MCF 10A (cell line): ENCODE measurements around the gene ZSCAN21. TPM values are rescaled to one million over a fixed set of nuclear protein-coding genes. Genes with fewer than 3 reads are reported as not detected.

Experiments
- Bru-seq: library from RNA; stranded (reverse); fragments of 400-500 nt; gene quantifications from one replicate; lab custom pipeline; 2021; lab: Mats Ljungman, UMichigan
- BruChase-seq, 2 experiments: library from RNA; stranded (reverse); fragments of 400-500 nt; gene quantifications; one replicate each; lab custom pipeline; 2021; lab: Mats Ljungman, UMichigan
- BruUV-seq: library from RNA; stranded (reverse); fragments of 400-500 nt; replicated peaks from 2 replicates; lab custom pipeline; 2021; lab: Mats Ljungman, UMichigan
- CTCF ChIA-PET: fragments of 300-600 bp; sonication (Branson Sonifier 250); formaldehyde crosslinking; extraction: SDS; loops from one replicate; lab custom pipeline; 2021; ENCODE audit warnings: antibody characterized with exemption, inconsistent platforms; lab: Yijun Ruan, JAX
- POLR2A ChIA-PET: fragments of 300-600, 350-650 bp; sonication (Branson Sonifier 250); formaldehyde crosslinking; extraction: SDS; loops from one replicate; lab custom pipeline; 2020; ENCODE audit warnings: antibody characterized with exemption, inconsistent platforms; lab: Yijun Ruan, JAX
- DNase-seq: peaks from one replicate; pipeline ENCODE4 v3.0.0-alpha.2; 2018; ENCODE audit not compliant: unreplicated experiment
- H3K27ac Mint-ChIP-seq: one replicate; pipeline ENCODE4 v1.8.0; 2022; ENCODE audit warnings: mild to moderate bottlenecking, low read depth, mixed read lengths; ENCODE audit not compliant: unreplicated experiment
- H3K27me3 Mint-ChIP-seq: one replicate; pipeline ENCODE4 v1.8.0; 2022; ENCODE audit warnings: mixed read lengths; ENCODE audit not compliant: insufficient read depth, unreplicated experiment
- H3K36me3 Mint-ChIP-seq: one replicate; pipeline ENCODE4 v1.8.0; 2022; ENCODE audit warnings: mild to moderate bottlenecking, moderate library complexity, mixed read lengths; ENCODE audit not compliant: insufficient read depth, unreplicated experiment
- H3K4me1 Mint-ChIP-seq: one replicate; pipeline ENCODE4 v1.8.0; 2022; ENCODE audit warnings: mixed read lengths; ENCODE audit not compliant: insufficient read depth, unreplicated experiment
- H3K4me3 Mint-ChIP-seq: one replicate; pipeline ENCODE4 v1.8.0; 2022; ENCODE audit warnings: mild to moderate bottlenecking, moderate library complexity, mixed read lengths; ENCODE audit not compliant: unreplicated experiment
- H3K9me3 Mint-ChIP-seq: one replicate; pipeline ENCODE4 v1.8.0; 2022; ENCODE audit warnings: mixed read lengths; ENCODE audit not compliant: unreplicated experiment
- CTCF ChIP-seq: fragments of 200-600 bp; IDR thresholded peaks from one replicate; pipeline ENCODE4 v1.8.0; 2022; ENCODE audit warnings: antibody characterized with exemption, mild to moderate bottlenecking; ENCODE audit not compliant: unreplicated experiment
- intact Hi-C: fragments of 100-400 bp; cut with micrococcal nuclease; formaldehyde crosslinking; loops from 2 replicates; pipeline ENCODE4 v1.14.1; 2022
- long read RNA-seq: library from polyadenylated mRNA; stranded (forward); transcript quantifications from one replicate; pipeline ENCODE4 v2.0.0, GENCODE V29; 2022
- total RNA-seq: library from RNA; stranded (reverse); gene quantifications from 2 replicates; pipeline ENCODE4 v1.2.3, GENCODE V29; 2022

Gene ZSCAN21
- total RNA-seq, result 13.8 and 14.7 TPM in 2 replicates
- Bru-seq, nascent RNA, result percentile 62 among the genes with signal in this experiment
- BruChase-seq, experiment 1, labeled RNA remaining after a 6-hour chase, result percentile 57 among the genes with signal in this experiment
- BruChase-seq, experiment 2, labeled RNA remaining after a 2-hour chase, result percentile 62 among the genes with signal in this experiment
- long read RNA-seq, transcript ZSCAN21-201 (4 exons, 2,005 nt), result major isoform, 8 of 21 reads
- long read RNA-seq, partial matches to known transcripts, result 0 of 21 reads
- long read RNA-seq, other reads (novel, unspliced or antisense), result 13 of 21 reads

DNA sequence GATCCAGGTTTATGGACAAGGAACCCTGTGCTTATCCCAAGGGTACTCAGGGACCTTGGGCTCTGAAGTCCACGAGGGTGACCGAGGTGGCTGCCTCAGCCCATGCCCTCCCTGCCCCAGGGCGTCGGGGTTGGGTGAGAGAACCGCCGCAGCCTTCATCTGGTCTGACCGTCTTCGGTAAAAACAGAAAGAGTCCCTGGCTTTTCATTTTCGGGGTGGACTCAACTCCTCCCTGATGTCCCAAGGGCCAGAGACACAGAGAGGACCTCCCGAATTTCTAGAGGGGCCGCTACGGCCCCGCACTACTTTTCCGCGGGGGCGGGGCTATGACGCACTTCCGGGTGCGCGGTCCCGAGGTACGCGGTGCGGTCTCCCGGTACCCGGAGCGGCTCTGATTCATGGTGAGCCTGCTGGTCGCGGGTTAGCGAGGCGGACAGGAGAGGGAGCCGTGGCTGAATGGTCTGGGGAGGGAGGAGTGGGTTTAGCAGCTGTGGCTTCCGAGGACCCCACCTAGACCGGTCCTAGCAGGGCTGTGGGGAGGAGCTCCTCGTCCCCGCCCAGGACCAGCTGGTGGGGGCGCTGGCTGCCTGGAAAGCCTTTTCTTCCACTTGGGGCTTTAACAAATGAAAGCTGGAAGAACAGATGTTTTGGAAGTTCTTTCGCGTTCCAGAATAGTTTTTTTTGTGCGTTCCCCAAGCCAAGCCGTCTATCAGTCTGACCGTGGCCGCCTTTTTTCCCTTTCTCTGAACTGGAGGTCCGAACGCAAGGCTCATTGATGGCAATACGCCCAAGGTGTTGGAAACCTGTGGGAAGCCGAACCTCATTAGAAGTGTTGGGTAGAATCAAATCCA is at the start of gene ZSCAN21:
TSS of gene ZSCAN21 (plus strand) at position 334 of the 851 bp plus-strand sequence. CDS start 7,233 bp downstream, outside the sequence.
- Mint-ChIP-seq H3K4me3 (peak within 1 kb of the TSS; percentile 82), H3K27ac (peak within 1 kb of the TSS; percentile 91), H3K9me3 (no peaks in the 10 kb centered on the region), H3K36me3 (peaks cover 15% of the 10 kb centered on the region), H3K4me1 (peaks cover 10% of the 10 kb centered on the region), H3K27me3 (no peaks in the 10 kb centered on the region)
- intact Hi-C loops, result loop anchor here (10.0 kb wide), 1 partner anchor 135 kb away; the partner anchor contains the start of gene TRIM4
- POLR2A ChIA-PET, result interaction anchor here (0.6 to 2.6 kb wide), 28 partner anchors 9 to 825 kb away, joined by 3 to 15 read pairs (median 4); partner anchors contain the start of genes AP4M1, MCM7, SRRT and TRIM4
- BruUV-seq, result TSS peak; percentile 81
- TF ChIP-seq CTCF, result peak; percentile 12
- peak; percentile 73 for DNase-seq
- CTCF ChIA-PET, result interaction anchor here (0.6 to 1.7 kb wide), 10 partner anchors 19 to 586 kb away, joined by 3 to 5 read pairs (median 3); no protein-coding TSS in a partner anchor

- Mint-ChIP-seq H3K9me3 (no peaks in the 10 kb centered on the region), H3K4me1 (no peaks in the 10 kb centered on the region), H3K4me3 (no peak overlapping the region), H3K27ac (no peak overlapping the region), H3K27me3 (peaks cover 12% of the 10 kb centered on the region), H3K36me3 (no peaks in the 10 kb centered on the region)
- no peak for DNase-seq
- no TSS peak for BruUV-seq
- CTCF ChIA-PET, result interaction anchor here (0.7 to 1.0 kb wide), 3 partner anchors 87 to 189 kb away, joined by 3 to 4 read pairs (median 3); no protein-coding TSS in a partner anchor
- intact Hi-C loops, result no loop called here
- POLR2A ChIA-PET, result interaction anchor here (1.1 kb wide), 1 partner anchor 12 kb away, joined by 3 read pairs; no protein-coding TSS in a partner anchor
- TF ChIP-seq CTCF, result no peak
Measured at GRCh38 chr7:100000239-100000638, 49.3 kb upstream of the ZSCAN21 start.

- Mint-ChIP-seq H3K4me1 (no peaks in the 10 kb centered on the region), H3K4me3 (no peak overlapping the region), H3K27ac (no peak overlapping the region), H3K36me3 (no peaks in the 10 kb centered on the region), H3K9me3 (no peaks in the 10 kb centered on the region), H3K27me3 (no peaks in the 10 kb centered on the region)
- CTCF ChIA-PET, result interaction anchor here (0.5 to 3.6 kb wide), 7 partner anchors 8 to 92 kb away, joined by 3 to 15 read pairs (median 4); no protein-coding TSS in a partner anchor
- TF ChIP-seq CTCF, result no peak
- no TSS peak for BruUV-seq
- POLR2A ChIA-PET, result interaction anchor here (1.1 to 3.1 kb wide), 2 partner anchors 12 to 77 kb away, joined by 4 to 16 read pairs; partner anchors contain the start of gene ZKSCAN1
- intact Hi-C loops, result no loop called here
- DNase-seq, result no peak
Measured at GRCh38 chr7:100003711-100004661, 45.6 kb upstream of the ZSCAN21 start.
